Left ventricle myocardium superior (tissue), 1 donor: ENCODE measurements around the gene PCSK9. TPM values are rescaled to one million over a fixed set of nuclear protein-coding genes. Genes with fewer than 3 reads are reported as not detected.

Experiments used
- ATAC-seq: fragments of 200-7000 bp; cut with Tn5 transposase; one replicate; pipeline ENCODE4 v1.9.1; 2020; ENCODE audit warnings: mild to moderate bottlenecking, moderate library complexity
- DNase-seq: peaks from one replicate; pipeline ENCODE4 v3.0.0-alpha.2; 2020
- intact Hi-C: fragments of 100-400 bp; cut with micrococcal nuclease; formaldehyde crosslinking; loops from one replicate; pipeline ENCODE4 v1.11.0; 2022
- total RNA-seq: library from RNA; stranded (reverse); fragmentation: NEBNext Ultra II Directional; extraction: Animal tissue kit (Norgen Biotek cat#: 25700); gene quantifications from one replicate; pipeline ENCODE4 v1.2.1, GENCODE V29; 2021
- donor health status: DM: no; HTN: yes; CAD: no; lungs with severe emphysema.

The PCSK9 gene
- total RNA-seq, 1 donor from 2014 or later: not detected

GRCh38 chr1:55054396-55054795 is 15.0 kb downstream of the PCSK9 start:
- ATAC-seq (no peak), DNase-seq (no peak)
- intact Hi-C loops: no loop called here

- intact Hi-C loops: no loop called here
- ATAC-seq: no peak
- DNase-seq: no peak
Measured at GRCh38 chr1:55055084-55055882, 15.9 kb downstream of the PCSK9 start.

DNA sequence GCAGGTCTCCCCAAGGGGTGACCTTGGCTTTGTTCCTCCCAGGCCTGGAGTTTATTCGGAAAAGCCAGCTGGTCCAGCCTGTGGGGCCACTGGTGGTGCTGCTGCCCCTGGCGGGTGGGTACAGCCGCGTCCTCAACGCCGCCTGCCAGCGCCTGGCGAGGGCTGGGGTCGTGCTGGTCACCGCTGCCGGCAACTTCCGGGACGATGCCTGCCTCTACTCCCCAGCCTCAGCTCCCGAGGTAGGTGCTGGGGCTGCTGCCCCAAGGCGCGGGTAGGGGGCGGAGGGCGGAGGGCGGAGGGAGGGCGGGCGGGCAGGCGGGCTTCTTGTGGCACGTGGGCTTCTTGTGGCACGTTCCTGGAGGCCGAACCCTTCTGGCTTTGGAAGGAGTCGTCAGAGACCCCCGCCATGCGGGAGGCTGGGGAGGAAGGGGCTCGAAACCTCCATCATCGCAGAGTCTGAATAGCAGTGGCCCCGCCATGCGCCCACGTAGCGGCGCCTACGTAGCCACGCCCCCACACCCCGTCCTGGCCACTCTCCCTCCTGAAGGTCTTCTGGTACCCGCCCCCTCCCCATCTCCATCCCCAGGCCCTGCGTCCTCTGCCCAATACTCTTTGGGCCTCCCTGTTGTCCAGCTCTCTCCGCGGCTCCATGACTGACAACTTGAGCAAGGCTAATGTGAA is 16.7 kb downstream of the PCSK9 start:
- no peak for ATAC-seq
- intact Hi-C loops: no loop called here
- no peak for DNase-seq

DNA sequence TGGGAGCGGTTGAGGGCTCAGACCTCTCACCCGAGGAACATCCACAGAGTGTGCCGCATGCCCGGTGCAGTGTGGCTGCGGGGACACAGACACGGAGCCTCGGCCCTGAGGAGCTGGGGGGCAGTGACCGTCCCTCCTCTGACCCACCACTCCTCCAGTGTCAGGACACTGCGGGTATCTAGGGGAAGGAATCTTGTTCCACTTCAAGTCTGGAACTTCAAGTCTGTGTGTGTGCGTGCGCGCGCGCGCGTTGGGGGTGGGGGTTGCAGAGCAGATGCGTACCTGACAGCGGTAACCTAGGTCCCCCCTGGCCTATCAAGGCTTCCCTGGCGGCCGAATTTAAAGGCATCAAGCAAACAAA is 17.3 kb downstream of the PCSK9 start:
- intact Hi-C loops: no loop called here
- no peak for DNase-seq

DNA sequence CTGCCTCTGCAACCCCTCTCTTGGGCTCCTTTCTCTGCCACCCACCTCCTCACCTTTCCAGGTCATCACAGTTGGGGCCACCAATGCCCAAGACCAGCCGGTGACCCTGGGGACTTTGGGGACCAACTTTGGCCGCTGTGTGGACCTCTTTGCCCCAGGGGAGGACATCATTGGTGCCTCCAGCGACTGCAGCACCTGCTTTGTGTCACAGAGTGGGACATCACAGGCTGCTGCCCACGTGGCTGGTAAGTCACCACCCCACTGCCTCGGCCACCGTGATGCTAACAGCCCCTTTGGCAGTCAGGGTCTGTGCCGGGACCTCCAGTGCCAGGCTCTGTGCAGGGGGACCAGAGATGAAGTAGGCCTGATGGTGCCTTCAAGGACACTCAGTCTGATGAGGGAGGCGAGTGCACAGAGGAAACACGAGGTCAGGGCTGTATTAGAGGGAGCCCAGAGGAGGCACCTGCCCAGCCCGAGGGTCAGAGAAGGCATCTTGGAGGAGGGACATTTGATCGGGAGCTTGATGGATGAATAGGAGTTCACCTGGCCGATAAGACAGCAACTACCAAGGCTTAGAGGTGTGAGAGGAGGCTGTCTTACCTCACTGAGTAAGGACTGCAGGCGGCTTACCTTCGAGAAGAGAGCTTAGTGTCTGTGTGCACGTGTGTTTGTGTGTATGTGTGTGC is 18.1 kb downstream of the PCSK9 start:
- intact Hi-C loops: no loop called here
- DNase-seq (no peak), ATAC-seq (no peak)

More for the DNA sequence above, 17.3 kb downstream of the PCSK9 start:
- no peak for ATAC-seq

DNA sequence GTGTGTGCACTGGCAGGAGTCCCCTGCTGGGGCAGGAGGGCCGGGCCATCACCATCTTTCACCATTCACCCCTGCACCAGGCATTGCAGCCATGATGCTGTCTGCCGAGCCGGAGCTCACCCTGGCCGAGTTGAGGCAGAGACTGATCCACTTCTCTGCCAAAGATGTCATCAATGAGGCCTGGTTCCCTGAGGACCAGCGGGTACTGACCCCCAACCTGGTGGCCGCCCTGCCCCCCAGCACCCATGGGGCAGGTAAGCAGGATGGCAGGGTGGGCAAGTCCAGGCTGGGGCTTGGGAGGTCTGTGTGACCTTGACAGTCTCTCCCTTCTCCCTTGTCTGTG is 18.6 kb downstream of the PCSK9 start:
- ATAC-seq: no peak

GRCh38 chr1:55059302-55060132 is 20.2 kb downstream of the PCSK9 start:
- intact Hi-C loops: no loop called here
- DNase-seq (no peak), ATAC-seq (no peak)

More for the DNA sequence above, 18.6 kb downstream of the PCSK9 start:
- no peak for DNase-seq
- intact Hi-C loops: no loop called here

DNA sequence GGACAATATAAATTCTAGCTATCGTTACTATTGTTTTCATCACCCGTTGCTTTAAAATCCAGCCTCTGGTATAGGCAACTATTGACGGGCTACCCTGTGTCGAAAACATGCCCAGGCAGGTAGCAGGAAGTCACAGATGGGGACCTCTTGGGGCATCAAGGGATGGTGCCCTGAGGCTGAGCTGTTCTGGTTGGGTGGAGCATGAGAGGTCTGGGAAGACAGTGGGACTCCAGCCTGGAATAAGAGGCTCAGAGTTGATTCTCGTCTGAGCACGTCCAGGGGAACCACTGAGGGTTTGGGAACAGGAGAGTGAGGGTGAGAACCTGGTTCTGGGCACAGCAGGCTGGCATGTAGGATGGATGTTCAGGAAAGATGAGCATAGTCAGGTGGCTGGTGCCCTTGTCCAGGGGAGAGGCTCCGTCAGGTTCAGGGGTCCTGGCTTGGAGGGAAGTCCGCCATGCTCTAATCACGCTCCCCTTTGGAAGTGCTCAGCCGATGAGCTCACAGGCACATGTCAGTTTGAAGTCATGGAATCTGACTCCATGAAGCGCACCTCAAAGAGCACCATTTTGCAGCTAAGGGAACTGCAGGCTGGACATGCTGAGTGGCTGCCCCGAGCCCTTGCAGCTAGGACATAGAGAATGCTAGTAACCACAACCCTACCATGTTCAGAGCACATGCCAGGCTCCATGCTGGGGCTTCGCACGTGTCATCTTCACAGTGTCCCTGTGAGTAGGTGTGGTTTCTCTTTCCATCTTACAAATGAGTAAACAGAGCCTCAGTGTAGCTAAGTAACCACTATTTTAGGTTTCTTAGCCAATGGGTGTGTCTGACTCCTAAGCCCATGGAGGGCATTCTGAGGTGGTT is 21.0 kb downstream of the PCSK9 start:
- DNase-seq (no peak), ATAC-seq (no peak)
- intact Hi-C loops: no loop called here

DNA sequence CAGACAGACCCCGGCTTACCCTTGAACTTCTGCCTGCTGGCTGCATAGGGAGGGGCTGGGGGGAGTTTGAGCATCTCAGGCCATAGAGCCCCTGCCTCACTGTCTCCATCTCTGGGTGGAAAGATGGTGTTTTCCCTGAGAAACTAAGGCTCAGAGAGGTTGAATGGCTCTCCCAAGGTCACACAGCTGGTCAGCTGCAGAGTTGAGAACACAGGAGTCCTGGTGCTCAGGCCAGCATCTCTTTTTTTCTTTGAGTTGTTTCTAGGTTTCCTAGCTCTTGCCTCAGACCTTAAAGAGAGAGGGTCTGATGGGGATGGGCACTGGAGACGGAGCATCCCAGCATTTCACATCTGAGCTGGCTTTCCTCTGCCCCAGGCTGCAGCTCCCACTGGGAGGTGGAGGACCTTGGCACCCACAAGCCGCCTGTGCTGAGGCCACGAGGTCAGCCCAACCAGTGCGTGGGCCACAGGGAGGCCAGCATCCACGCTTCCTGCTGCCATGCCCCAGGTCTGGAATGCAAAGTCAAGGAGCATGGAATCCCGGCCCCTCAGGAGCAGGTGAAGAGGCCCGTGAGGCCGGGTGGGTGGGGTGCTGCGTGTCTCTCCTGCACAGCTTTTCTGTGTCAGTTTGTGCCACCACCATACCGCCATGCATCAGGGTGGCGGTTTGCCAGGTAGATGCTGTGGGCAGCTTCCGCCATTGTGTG is 21.8 kb downstream of the PCSK9 start:
- DNase-seq (no peak), ATAC-seq (no peak)
- intact Hi-C loops: no loop called here

GRCh38 chr1:55061706-55062321 is 22.5 kb downstream of the PCSK9 start:
- intact Hi-C loops: no loop called here
- ATAC-seq (no peak), DNase-seq (no peak)

DNA sequence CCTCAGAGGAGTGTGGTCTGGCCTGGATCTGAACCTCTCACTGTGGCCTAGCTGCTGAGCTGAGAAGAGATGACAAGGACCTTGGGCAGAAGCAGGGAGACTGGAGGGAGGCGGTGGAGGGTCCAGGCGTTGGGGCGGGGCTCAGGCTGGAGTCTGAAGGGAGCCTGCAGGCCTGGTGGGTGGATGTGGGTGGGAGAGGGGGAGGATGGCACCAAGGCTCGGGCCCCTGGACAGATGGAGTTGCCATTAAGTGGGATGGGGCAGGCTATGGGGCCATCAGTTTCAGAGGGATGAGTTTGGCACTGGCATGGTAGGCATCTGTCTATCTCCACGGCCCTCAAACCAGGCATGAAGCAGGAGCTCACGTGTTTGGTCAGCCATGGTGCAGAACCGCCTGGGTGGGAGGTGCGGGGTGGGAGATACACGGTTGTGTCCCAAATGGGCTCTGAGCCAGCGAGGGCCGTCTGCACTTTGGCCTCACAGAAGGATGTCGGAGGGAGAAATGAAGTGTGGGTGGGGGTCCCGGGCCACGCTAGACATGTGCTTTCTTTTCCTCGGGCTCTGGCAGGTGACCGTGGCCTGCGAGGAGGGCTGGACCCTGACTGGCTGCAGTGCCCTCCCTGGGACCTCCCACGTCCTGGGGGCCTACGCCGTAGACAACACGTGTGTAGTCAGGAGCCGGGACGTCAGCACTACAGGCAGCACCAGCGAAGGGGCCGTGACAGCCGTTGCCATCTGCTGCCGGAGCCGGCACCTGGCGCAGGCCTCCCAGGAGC is 23.6 kb downstream of the PCSK9 start:
- intact Hi-C loops: no loop called here
- no peak for ATAC-seq
- no peak for DNase-seq

GRCh38 chr1:55063577-55063942 is 24.2 kb downstream of the PCSK9 start:
- no peak for ATAC-seq
- intact Hi-C loops: no loop called here
- DNase-seq: no peak

GRCh38 chr1:55064071-55064581 is 24.8 kb downstream of the PCSK9 start:
- DNase-seq: no peak
- intact Hi-C loops: no loop called here
- ATAC-seq: peak; percentile 14

DNA sequence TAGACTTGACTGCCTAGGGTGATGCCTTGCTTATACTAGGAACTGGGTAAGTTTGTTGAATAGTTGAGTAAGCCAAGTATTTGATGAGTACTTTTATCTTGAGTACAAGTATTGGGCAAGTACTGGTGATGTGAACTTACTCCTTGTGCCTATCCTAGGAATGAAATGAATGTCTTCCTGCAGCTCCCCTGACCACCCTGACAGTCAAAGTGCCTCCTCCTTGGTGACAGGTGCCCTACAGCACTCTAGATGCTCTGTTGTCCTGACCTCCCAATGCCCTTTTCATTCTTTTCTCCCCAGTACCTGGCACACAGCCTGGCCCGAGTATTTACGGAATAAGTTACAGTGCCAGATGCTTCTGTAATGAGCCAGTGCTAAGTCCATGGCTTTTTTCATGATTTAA is 25.5 kb downstream of the PCSK9 start:
- ATAC-seq (peak; percentile 71), DNase-seq (peak; percentile 72)
- intact Hi-C loops: no loop called here

DNA sequence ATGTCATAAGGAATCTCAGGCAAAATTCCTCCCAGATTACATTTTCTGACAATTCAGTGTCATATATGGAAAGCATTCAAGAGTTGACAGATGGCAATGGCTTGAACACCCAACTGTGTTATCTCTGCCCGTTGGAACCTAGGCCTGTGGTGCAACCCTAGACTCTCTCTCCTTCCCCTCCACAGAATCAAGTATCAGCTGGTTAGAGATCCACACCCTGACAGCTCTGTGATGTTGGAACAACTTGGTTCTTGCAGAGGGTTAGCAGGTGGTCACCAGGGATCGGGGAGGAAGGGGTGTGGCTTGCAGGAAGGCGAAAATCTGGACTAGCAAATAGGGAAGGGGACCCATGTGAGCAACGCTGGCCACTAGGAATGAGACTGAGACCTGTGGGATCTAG is 26.3 kb downstream of the PCSK9 start:
- no peak for ATAC-seq
- no peak for DNase-seq
- intact Hi-C loops: no loop called here

DNA sequence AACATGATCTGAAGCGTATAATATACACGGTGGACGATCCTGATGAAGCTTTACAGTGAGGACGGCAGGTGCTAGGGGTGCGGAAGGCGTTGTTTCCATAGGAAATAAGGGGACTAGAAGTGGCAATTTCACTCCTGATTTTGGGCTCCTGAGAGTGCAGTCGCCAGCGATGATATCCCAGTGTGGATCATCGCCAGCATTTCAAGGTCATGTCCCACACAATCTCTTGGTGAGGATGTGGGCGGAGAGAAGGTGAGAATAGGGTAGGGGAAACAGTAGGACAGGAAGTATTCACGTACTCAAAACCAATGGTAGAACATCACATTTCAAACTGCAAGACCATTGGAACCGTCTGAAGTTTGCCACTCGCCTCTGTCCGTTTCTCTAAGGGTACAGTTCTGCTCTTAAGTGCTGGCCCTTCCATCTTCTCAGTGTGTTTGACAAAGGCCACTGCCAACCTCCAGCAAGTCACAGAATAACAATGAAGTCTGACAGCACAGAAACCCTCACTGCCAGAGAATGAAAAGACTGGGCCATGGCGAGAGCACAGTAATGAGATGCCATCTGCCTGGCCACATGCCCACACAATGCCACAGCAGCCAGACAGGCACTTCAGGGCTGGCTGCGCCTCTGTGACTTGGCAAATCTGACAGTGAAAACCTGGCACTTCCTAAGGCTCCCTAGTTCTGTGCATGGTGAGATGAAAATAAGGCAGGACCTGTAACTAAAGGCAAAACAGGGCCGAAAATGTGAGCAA is 27.9 kb downstream of the PCSK9 start:
- DNase-seq (peak; percentile 90), ATAC-seq (peak; percentile 73)
- intact Hi-C loops: no loop called here
